GM19438 (cell line): ENCODE results near the gene BTG1.

ENCODE experiments used
- ATAC-seq: cut with Tn5 transposase; IDR thresholded peaks from one replicate; pipeline ENCODE4 v1.9.1; 2021; ENCODE audit warnings: low read depth; ENCODE audit not compliant: unreplicated experiment

The BTG1 gene

GRCh38 chr12:92105676-92106075 lies 40.0 kb downstream of the BTG1 start:
- no peak for ATAC-seq

DNA sequence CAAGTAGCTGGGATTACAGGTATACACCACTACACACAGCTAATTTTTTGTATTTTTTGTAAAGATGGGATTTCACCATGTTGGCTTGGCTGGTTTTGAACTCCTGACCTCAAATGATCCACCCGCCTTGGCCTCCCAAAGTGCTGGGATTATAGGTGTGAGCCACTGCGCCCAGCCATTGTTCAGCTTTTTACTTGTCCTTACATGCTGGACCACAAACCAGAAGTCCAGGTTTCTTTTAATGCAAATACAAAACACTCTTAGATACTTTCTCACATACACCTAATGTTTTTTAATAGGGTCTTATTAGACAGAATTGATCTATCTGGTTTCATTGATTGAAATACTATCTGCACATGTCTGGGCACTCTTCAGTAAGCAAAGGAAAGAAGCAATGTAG lies 40.5 kb downstream of the BTG1 start:
- no peak for ATAC-seq

DNA sequence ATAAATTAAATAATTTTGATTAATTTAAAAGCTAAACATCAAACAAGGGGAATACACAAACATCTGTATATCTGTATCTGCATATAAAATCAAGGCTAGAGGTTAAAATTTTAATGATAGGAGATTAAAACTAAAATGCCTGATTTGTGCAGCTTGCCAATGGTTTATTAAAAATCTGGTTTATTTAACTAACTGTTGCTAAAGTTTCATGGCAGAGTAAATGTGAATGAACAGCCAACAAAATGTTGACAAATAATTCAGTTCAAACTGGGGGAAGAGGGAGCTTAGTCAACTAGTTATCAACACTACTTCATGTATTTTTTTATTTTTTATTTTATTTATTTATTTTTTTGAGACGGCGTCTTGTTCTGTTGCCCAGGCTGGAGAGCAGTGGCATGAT lies 43.0 kb downstream of the BTG1 start:
- no peak for ATAC-seq

GRCh38 chr12:92098594-92099380 lies 46.9 kb downstream of the BTG1 start:
- no peak for ATAC-seq

- ATAC-seq = no peak
Observed at GRCh38 chr12:92096346-92097136, 49.1 kb downstream of the BTG1 start.

DNA sequence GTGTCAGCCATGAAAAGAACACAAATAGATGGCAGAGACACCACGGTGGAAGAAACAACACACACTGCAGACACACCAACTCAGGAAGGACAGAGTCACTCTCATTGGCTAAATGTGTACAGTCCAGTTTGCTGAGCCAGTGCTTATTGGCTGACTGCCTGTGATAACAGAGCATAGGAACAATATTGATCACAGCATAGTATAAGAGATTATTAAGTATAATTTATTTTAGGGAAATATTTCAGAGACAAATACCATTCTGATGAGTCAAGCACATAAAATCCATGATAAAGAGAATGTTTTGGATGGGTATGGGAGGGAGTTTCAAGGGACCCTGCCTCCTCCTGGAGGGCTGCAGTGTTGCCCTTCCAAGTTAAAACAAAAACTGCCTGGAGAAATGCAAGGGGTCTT lies 50.9 kb downstream of the BTG1 start:
- no peak for ATAC-seq

DNA sequence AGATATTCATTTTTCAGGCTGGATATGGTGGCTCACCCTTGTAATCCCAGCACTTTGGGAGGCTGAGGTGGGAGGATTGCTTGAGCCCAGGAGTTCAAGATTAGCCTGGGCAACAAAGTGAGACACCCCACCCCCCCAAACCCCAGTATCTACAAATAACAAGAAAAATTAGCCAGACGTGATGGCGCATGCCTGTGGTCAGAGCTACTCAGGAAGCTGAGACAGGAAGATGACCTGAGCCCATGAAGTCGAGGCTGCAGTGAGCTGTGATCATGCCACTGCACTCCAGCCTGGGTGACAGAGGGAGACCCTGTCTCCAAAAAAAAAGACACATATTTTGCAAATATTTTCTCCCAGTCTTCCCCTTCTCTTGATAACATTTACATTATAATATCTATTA lies 51.3 kb downstream of the BTG1 start:
- ATAC-seq = peak; percentile 83
